ENCODE results near the gene PARD3. TPM values are rescaled to one million over a fixed set of nuclear protein-coding genes. Genes with fewer than 3 reads are reported as not detected.

Gene PARD3
- total RNA-seq, 3 donors from 2014 or later (not counting 1 experiment from before 2014, with no cell fraction given): 0.14 to 0.49 (median 0.38) TPM

- Histone ChIP-seq H3K27ac (ENCODE audit: low read length) (no peak overlapping the region), H3K9me3 (ENCODE audit: control insufficient read depth, insufficient read depth, low read length) (no peaks in the 10 kb centered on the region), H3K4me1 (ENCODE audit: control insufficient read depth, insufficient read depth, low read length) (no peaks in the 10 kb centered on the region), H3K27me3 (ENCODE audit: control insufficient read depth, insufficient read depth, low read length) (no peaks in the 10 kb centered on the region), H3K4me3 (ENCODE audit: low read length) (no peak overlapping the region), H3K36me3 (ENCODE audit: control insufficient read depth, insufficient read depth, low read length) (no peaks in the 10 kb centered on the region)
- Mint-ChIP-seq H3K27me3 (ENCODE audit: low read depth in 2 of 2) (peaks cover 0 to 3% of the 10 kb centered on the region in 2 donors), H3K36me3 (no peaks in the 10 kb centered on the region), H3K27ac (no peak overlapping the region), H3K9me3 (no peaks in the 10 kb centered on the region), H3K4me3 (no peak overlapping the region), H3K4me1 (no peaks in the 10 kb centered on the region)
- ATAC-seq (no peak), DNase-seq (no peak)
- intact Hi-C loops (cut with micrococcal nuclease): no loop called here
- WGBS (ENCODE audit: insufficient coverage): no CpG with 5 or more reads among the region's 1 CpG
- TF ChIP-seq CTCF (IDR thresholded peaks at IDR 0.05): no peak
Measured at GRCh38 chr10:34578468-34578867, 236.6 kb downstream of the PARD3 start.

GRCh38 chr10:34576797-34577196 is 238.3 kb downstream of the PARD3 start:
- no peak for DNase-seq
- H3K9me3 Mint-ChIP-seq: no peaks in the 10 kb centered on the region
- no peaks in the 10 kb centered on the region for H3K36me3 Mint-ChIP-seq
- no peaks in the 10 kb centered on the region for H3K27me3 ChIP-seq (ENCODE audit: control insufficient read depth, insufficient read depth, low read length)
- intact Hi-C loops (cut with micrococcal nuclease): no loop called here
- H3K4me1 ChIP-seq (ENCODE audit: control insufficient read depth, insufficient read depth, low read length): no peaks in the 10 kb centered on the region
- 78% methylated on average over 4 of the region's 4 CpGs for WGBS (ENCODE audit: insufficient coverage)
- no peaks in the 10 kb centered on the region for H3K4me1 Mint-ChIP-seq
- H3K27ac ChIP-seq (ENCODE audit: low read length): no peak overlapping the region
- H3K9me3 ChIP-seq (ENCODE audit: control insufficient read depth, insufficient read depth, low read length): no peaks in the 10 kb centered on the region
- no peak overlapping the region for H3K4me3 ChIP-seq (ENCODE audit: low read length)
- H3K36me3 ChIP-seq (ENCODE audit: control insufficient read depth, insufficient read depth, low read length): no peaks in the 10 kb centered on the region
- no peak for ATAC-seq
- H3K27ac Mint-ChIP-seq: no peak overlapping the region
- no peak for TF ChIP-seq CTCF (IDR thresholded peaks at IDR 0.05)
- no peak overlapping the region for H3K4me3 Mint-ChIP-seq
- H3K27me3 Mint-ChIP-seq (ENCODE audit: low read depth in 2 of 2): peaks cover 0 to 3% of the 10 kb centered on the region in 2 donors

- DNase-seq: no peak
- no peaks in the 10 kb centered on the region for H3K4me1 Mint-ChIP-seq
- intact Hi-C loops (cut with micrococcal nuclease): no loop called here
- 84% methylated on average over 3 of the region's 3 CpGs for WGBS (ENCODE audit: insufficient coverage)
- no peaks in the 10 kb centered on the region for H3K9me3 Mint-ChIP-seq
- Histone ChIP-seq H3K27ac (ENCODE audit: low read length) (no peak overlapping the region), H3K27me3 (ENCODE audit: control insufficient read depth, insufficient read depth, low read length) (no peaks in the 10 kb centered on the region), H3K4me3 (ENCODE audit: low read length) (no peak overlapping the region), H3K9me3 (ENCODE audit: control insufficient read depth, insufficient read depth, low read length) (no peaks in the 10 kb centered on the region), H3K36me3 (ENCODE audit: control insufficient read depth, insufficient read depth, low read length) (no peaks in the 10 kb centered on the region), H3K4me1 (ENCODE audit: control insufficient read depth, insufficient read depth, low read length) (no peaks in the 10 kb centered on the region)
- TF ChIP-seq CTCF (IDR thresholded peaks at IDR 0.05): no peak
- no peaks in the 10 kb centered on the region for H3K36me3 Mint-ChIP-seq
- no peak for ATAC-seq
- H3K4me3 Mint-ChIP-seq: no peak overlapping the region
- H3K27me3 Mint-ChIP-seq (ENCODE audit: low read depth in 2 of 2): peaks cover 0 to 3% of the 10 kb centered on the region in 2 donors
- no peak overlapping the region for H3K27ac Mint-ChIP-seq
Measured at GRCh38 chr10:34575882-34576281, 239.2 kb downstream of the PARD3 start.

DNA sequence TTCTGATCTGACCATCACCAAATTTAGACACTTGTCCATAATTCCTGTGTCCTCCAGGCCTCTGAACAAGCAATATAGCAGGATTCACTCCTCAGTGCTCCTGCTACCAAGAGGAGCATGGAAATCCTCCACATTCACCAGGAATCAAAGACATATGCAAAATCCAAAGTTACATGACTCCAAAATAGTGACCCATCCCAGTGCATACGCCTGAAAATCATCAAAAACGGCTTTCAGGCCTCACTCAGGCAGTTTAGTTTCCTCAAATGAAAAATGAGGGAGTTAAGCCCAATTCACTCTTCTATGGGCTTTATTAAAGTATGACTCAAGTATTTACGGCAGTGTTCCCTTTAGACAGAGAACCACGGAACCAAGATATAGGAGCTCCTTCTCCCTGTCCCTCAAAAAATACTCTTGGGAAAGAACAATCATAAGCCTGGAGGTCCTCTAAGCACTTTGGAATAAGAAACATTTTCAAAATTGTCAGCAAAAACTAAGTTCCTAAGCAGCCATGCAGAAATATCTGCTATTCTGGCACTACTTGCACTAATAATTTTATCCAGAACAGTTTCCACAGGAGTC is 240.7 kb downstream of the PARD3 start:
- no peaks in the 10 kb centered on the region for H3K36me3 Mint-ChIP-seq
- intact Hi-C loops (cut with micrococcal nuclease): no loop called here
- Histone ChIP-seq H3K27ac (ENCODE audit: low read length) (no peak overlapping the region), H3K9me3 (ENCODE audit: control insufficient read depth, insufficient read depth, low read length) (no peaks in the 10 kb centered on the region), H3K27me3 (ENCODE audit: control insufficient read depth, insufficient read depth, low read length) (no peaks in the 10 kb centered on the region), H3K4me3 (ENCODE audit: low read length) (no peak overlapping the region), H3K36me3 (ENCODE audit: control insufficient read depth, insufficient read depth, low read length) (no peaks in the 10 kb centered on the region), H3K4me1 (ENCODE audit: control insufficient read depth, insufficient read depth, low read length) (no peaks in the 10 kb centered on the region)
- H3K4me1 Mint-ChIP-seq: no peaks in the 10 kb centered on the region
- WGBS (ENCODE audit: insufficient coverage): 85% methylated on average over 4 of the region's 4 CpGs
- H3K9me3 Mint-ChIP-seq: no peaks in the 10 kb centered on the region
- no peak for TF ChIP-seq CTCF (IDR thresholded peaks at IDR 0.05)
- peaks cover 0 to 5% of the 10 kb centered on the region in 2 donors for H3K27me3 Mint-ChIP-seq (ENCODE audit: low read depth in 2 of 2)
- DNase-seq: no peak
- no peak for ATAC-seq
- no peak overlapping the region for H3K4me3 Mint-ChIP-seq
- H3K27ac Mint-ChIP-seq: no peak overlapping the region
